ENCODE measurements around the gene FMR1NB. TPM values are rescaled to one million over a fixed set of nuclear protein-coding genes. Genes with fewer than 3 reads are reported as not detected.

The FMR1NB gene
- polyA plus RNA-seq, 1 donor from 2014 or later, result not detected

GRCh38 chrX:148070504-148070877 lies 89.4 kb downstream of the FMR1NB start:
- no peaks in the 10 kb centered on the region for H3K9me2 ChIP-seq (ENCODE audit: insufficient read depth, low read length)
- H3F3A ChIP-seq (ENCODE audit: insufficient read depth, low read length, poor library complexity, severe bottlenecking), result no peaks in the 10 kb centered on the region
- H2AFZ ChIP-seq (ENCODE audit: low read depth, low read length), result no peak overlapping the region
- no peak overlapping the region for H3K4me2 ChIP-seq (ENCODE audit: low read length)
- no peaks in the 10 kb centered on the region for H3K9me3 ChIP-seq (ENCODE audit: low read length)
- H3K4me3 ChIP-seq (ENCODE audit: low read length), result no peak overlapping the region
- H3K27me3 ChIP-seq (ENCODE audit: insufficient read depth, low read depth, low read length), result no peaks in the 10 kb centered on the region
- no peak overlapping the region for H3K9ac ChIP-seq (ENCODE audit: low read length)
- TF ChIP-seq TAF1 (IDR thresholded peaks at IDR 0.05; ENCODE audit: low read depth), result no peak
- no peak for TF ChIP-seq MXI1 (conservative IDR thresholded peaks at IDR 0.05; ENCODE audit: poor library complexity, severe bottlenecking)
- TF ChIP-seq EZH2 (IDR thresholded peaks at IDR 0.05; ENCODE audit: borderline replicate concordance, insufficient read depth, low read length, poor library complexity, severe bottlenecking), result no peak
- peak; percentile 68 for TF ChIP-seq RAD21 (conservative IDR thresholded peaks at IDR 0.05)
- TF ChIP-seq EP300 (conservative IDR thresholded peaks at IDR 0.05; ENCODE audit: poor library complexity, severe bottlenecking), result no peak
- TF ChIP-seq, protein P1, sequence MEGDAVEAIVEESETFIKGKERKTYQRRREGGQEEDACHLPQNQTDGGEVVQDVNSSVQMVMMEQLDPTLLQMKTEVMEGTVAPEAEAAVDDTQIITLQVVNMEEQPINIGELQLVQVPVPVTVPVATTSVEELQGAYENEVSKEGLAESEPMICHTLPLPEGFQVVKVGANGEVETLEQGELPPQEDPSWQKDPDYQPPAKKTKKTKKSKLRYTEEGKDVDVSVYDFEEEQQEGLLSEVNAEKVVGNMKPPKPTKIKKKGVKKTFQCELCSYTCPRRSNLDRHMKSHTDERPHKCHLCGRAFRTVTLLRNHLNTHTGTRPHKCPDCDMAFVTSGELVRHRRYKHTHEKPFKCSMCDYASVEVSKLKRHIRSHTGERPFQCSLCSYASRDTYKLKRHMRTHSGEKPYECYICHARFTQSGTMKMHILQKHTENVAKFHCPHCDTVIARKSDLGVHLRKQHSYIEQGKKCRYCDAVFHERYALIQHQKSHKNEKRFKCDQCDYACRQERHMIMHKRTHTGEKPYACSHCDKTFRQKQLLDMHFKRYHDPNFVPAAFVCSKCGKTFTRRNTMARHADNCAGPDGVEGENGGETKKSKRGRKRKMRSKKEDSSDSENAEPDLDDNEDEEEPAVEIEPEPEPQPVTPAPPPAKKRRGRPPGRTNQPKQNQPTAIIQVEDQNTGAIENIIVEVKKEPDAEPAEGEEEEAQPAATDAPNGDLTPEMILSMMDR (IDR thresholded peaks at IDR 0.05; ENCODE audit: poor library complexity, severe bottlenecking), result peak; percentile 49
- TF ChIP-seq POLR2AphosphoS5 (IDR thresholded peaks at IDR 0.05), result no peak
- TF ChIP-seq, protein P2, sequence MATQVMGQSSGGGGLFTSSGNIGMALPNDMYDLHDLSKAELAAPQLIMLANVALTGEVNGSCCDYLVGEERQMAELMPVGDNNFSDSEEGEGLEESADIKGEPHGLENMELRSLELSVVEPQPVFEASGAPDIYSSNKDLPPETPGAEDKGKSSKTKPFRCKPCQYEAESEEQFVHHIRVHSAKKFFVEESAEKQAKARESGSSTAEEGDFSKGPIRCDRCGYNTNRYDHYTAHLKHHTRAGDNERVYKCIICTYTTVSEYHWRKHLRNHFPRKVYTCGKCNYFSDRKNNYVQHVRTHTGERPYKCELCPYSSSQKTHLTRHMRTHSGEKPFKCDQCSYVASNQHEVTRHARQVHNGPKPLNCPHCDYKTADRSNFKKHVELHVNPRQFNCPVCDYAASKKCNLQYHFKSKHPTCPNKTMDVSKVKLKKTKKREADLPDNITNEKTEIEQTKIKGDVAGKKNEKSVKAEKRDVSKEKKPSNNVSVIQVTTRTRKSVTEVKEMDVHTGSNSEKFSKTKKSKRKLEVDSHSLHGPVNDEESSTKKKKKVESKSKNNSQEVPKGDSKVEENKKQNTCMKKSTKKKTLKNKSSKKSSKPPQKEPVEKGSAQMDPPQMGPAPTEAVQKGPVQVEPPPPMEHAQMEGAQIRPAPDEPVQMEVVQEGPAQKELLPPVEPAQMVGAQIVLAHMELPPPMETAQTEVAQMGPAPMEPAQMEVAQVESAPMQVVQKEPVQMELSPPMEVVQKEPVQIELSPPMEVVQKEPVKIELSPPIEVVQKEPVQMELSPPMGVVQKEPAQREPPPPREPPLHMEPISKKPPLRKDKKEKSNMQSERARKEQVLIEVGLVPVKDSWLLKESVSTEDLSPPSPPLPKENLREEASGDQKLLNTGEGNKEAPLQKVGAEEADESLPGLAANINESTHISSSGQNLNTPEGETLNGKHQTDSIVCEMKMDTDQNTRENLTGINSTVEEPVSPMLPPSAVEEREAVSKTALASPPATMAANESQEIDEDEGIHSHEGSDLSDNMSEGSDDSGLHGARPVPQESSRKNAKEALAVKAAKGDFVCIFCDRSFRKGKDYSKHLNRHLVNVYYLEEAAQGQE (IDR thresholded peaks at IDR 0.05; ENCODE audit: borderline replicate concordance), result no peak
- TF ChIP-seq SMC3 (conservative IDR thresholded peaks at IDR 0.05; ENCODE audit: poor library complexity), result peak; percentile 59
- H4K20me1 ChIP-seq (ENCODE audit: insufficient read depth), result no peaks in the 10 kb centered on the region
- no peaks in the 10 kb centered on the region for H3K36me3 ChIP-seq (ENCODE audit: insufficient read depth, low read length)
- H3K27ac ChIP-seq (ENCODE audit: low read length), result no peak overlapping the region
- H3K79me2 ChIP-seq (replicated peaks; ENCODE audit: insufficient read depth, low read length), result no peaks in the 10 kb centered on the region

Small RNA genes lying within 50 kb of the gene (small RNA-seq; reads per million reads assigned to genes)
- gene RNA5SP524, result 0 reads per million in 3 experiments

Other genes with a start within 250 kb of the FMR1NB start
- 70.8 and 73.1 TPM in 2 replicates for gene FMR1, start 69.4 kb upstream of the FMR1NB start, polyA plus RNA-seq

Data from neural cell (in vitro differentiated cells).